GM18498 (cell line): ENCODE measurements around the gene DHRSX.
"Not testable (repeated sequence)": the region's sequence is repeated elsewhere in the genome, so short reads cannot be mapped to it uniquely, and the experiment has no call there.

Experiments used
- ATAC-seq: cut with Tn5 transposase; IDR thresholded peaks from one replicate; pipeline ENCODE4 v1.9.1; 2021; ENCODE audit warnings: mild to moderate bottlenecking, moderate library complexity; ENCODE audit not compliant: unreplicated experiment

The DHRSX gene

DNA sequence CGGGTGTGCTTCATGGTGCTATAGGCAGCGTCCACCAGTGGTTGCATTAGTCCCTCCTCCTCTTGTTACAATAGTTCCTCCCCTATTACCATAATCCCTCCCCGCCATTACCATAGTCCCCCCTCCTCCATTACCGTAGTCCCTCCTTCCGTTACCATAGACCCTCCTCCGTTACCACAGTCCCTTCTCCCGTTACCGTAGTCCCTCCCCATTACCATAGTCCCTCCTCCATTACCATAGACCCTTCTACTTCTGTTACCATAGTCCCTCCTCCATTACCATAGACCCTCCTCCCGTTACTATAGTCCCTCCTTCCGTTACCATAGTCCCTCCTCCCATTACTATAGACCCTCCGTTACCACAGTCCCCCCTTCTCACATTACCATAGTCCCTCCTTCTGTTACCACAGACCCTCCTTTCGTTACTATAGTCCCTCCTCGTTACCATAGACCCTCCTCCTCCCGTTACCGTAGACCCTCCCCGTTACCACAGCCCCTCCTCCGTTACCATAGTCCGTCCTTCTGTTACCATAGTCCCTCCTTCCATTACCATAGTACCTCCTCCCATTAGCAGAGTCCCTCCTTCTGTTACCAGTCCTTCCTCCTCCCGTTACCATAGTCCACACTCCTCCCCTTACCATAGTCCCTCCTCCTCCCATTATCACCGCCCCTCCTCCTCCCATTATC, 129.6 kb downstream of the DHRSX start:
- no peak for ATAC-seq

DNA sequence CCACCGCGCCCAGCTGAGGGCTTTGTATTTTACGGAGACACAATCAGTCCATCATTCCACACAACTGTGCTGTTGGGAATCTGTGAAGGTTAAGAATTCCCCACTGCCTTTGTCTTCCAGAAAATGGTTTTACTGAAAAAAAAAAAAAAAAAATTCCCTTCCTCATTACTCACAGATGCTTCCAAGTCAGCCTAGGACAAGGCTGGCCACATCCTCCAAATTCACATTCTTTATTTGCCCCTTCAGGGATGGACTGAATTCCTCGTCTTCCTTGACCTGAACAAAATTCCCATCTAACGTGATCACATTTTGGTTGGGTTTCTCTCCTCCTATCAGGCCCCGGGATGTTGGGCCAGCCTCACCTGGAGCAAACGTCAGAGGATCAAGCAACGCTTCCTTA, 130.3 kb downstream of the DHRSX start:
- no peak for ATAC-seq

DNA sequence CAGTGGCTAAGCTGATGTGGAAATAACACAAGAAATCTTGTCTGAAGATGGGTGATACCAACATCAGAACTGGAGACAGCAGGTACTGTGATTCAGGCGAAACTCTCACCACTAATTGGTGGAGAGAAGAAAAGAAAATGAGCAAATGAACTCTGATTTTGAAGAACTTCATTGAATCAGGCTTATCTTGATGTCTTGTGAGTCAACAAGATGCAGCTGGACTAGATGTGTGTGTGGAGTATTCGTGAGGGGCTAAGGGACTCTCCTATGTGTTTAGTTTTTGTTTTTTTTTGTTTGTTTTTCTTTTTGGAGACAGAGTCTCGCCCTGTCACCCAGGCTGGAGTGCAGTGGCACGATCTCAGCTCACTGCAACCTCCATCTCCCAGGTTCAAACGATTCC, 131.6 kb downstream of the DHRSX start:
- ATAC-seq, result no peak

DNA sequence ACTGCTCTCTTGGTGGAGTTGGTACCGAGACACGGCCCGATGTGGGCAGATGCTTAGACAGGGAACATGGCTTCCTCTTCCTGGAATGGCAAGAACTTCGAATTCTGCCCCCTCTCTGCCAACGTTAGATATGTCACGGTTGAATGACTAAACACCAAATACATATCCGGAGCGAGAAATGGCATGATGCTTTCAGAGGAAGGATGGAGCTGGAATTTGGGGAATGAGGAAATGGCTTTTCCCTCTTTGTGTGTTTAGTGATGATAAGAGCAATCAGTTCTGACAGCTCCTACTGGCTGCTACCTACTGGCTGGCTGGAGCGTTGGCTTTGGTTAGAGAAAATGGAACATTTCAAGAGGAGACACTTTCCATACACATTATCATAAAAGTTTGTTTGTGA, 140.0 kb downstream of the DHRSX start:
- no peak for ATAC-seq

DNA sequence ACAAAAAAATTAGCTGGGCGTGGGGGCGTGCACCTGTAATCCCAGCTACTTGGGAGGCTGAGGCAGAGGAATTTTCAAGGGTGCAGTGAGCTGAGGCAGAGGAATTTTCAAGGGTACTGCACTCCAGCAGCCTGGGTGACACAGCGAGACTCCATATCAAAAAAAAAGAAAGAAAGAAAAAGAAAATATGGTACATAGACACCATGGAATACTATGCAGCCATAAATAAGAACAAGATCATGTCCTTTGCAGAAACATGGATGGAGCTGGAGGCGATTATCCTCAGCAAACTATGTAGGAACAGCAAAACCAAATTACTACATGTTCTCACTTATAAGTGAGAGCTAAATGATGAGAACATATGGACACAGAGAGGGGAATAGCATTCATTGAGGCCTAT, 141.3 kb downstream of the DHRSX start:
- ATAC-seq, result not testable (repeated sequence)

DNA sequence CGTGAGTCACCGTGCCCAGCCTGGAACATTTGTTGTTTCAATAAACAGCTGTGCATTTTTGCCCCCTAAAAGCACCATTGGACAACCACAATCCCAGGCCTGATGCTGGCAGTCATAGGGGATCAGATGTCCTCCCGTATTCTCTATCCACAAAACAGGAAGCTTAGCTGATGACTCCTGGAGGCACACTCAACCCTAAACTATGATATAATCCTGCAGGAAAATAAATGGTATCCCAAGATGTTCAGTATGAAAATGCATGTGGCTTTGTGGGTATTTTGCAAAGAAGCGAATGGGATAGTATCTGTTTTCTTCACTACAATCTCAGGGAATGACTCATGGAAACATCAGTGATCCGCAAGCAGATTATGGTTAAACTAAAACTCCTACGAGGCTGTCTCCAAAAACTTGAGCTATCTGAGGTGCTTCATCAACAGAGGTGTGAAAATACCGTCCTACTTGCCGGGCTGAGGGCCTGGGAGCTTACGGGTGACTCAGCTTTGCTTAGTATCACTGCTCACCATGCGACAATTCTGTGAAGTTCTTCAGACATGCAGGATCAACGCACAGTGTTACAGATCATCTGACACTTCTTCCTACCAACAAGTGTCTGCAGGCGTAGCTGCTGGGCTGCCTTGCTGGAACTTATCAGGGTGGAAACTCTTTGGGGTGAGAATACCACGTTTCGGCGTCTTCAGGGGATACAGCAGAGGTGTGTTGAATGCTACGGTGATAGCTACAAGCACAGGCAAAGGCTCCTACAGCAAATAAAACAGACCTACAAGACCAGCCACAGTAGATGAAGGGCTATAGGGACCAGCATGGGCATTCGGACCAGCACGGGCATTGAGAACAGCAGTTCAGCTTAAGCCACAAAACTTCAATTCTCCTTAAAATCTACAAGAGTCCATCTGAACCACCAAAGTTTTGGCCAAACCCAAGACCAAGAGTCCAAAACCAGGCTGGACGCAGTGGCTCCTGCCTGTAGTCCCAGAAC, 148.5 kb downstream of the DHRSX start:
- ATAC-seq, result no peak

DNA sequence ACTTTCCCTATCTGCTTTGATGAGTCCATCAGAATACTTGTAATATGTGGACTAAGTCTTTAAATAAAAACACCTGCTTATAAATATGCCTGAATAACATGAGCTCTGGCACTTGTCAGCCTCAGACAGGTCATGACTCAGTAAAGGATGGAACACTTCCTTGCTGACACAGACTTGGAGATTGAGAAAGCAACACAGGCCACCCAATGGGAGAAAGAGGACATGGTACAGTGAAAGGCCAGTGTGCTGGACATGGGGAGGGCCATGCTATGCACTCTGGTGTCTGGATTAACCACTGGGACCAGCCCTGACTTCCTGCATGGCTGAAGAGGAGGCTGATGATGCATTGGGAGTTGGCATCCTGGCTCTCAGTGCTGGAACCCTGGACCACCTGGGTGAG, 149.5 kb downstream of the DHRSX start:
- no peak for ATAC-seq

DNA sequence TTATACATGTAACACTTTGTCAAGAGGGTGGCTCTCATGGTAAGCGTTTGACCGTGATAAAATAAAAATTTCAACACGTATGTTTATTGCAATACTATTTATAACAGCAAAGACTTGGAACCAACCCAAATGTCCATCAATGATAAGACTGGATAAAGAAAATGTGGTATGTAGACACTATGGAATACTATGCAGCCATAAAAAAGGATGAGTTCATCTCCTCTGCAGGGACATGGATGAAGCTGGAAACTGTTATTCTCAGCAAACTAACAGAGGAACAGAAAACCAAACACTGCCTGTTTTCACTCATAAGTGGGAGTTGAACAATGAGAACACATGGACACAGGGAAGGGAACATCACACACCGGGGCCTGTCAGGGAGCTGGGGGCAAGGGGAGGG, 150.1 kb downstream of the DHRSX start:
- not testable (repeated sequence) for ATAC-seq

DNA sequence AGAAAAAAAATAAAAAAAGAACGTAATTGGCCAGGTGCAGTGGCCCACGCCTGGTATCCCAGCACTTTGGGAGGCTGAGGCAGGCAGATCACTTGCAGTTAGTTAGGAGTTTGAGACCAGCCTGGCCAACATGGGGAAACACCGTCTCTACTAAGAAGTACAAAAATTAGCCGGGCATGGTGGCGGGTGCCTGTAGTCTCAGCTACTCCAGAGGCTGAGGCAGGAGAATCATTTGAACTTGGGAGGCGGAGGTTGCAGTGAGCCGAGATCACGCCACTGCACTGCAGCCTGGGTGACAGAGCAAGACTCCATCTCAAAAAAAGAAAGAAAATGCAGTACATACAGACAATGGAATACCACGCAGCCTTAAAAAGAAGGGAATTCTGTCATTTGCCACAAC, 150.7 kb downstream of the DHRSX start:
- ATAC-seq, result not testable (repeated sequence)

DNA sequence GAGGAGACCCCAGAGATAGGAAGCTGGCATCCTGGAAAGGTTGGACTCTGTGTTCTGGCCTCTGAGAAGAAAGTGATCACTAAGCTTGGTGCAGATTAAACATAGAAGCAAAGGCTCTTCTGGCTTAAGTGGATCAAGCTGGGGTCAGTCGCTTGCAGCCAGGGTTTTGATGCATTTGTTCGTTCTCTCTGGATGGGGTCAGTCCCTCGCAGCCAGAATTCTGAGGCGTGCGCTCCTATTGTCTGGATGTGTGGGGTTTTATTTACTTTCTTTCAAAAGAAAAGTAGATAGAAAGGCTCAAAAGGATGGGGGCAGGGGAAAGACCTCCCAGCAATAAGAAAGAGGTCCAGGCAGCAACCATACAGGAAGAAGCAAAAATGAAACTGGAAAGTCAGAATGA, 152.6 kb downstream of the DHRSX start:
- ATAC-seq, result no peak

DNA sequence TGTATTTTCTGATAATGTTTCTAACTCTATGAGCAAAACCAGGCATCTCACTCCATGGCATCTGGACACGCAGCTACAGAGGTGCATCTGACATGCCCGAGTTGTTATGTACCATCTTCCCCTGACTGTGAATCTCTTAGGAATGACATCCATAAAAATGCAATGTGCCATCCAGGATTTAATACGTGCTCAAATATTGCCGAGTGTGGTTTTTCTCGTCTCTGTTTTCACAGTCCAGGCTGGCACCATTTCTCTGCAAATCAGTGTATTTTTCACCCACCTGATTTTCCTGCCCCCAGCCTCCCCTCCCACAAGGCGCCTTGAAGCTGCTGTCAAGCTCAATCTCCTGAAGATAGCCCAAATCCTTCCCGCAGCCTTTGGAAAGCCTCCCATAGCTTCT, 154.6 kb downstream of the DHRSX start:
- no peak for ATAC-seq

DNA sequence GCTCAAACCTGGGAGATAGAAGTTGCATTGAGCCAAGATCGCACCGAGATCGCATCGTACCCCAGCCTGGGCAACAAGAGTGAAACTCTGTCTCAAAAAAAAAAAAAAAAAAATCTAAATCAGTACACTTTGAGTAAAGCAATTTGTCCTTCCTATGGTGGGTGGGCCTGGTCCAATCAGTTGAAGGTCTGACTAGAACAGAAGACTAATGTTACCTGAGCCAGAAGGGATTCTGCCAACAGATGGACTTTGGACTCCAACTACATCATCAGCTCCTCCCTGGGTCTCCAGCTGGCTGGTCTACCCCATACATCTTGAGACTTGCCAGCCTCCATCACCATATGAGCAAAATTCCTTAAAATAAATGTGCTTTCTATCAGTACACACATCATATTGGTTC, 155.2 kb downstream of the DHRSX start:
- ATAC-seq, result no peak

DNA sequence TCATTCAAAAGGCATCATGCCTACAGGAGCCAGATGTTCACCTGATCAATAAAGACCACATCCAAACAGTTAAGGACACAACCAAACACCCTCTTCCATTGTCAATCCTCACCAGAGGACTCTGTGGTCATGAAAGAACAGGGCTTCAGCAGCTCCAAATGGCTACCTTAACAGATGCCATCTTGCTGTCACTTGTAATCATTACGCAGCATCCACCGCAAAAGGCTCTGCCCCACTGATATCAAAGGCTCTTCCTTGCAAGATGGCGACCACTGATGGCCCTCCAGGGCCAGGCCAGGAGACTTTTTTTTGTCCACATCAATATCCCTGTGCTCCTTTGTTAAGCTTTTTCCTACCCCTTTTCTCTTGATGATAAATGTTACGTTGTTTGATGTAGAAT, 157.4 kb downstream of the DHRSX start:
- ATAC-seq, result no peak

DNA sequence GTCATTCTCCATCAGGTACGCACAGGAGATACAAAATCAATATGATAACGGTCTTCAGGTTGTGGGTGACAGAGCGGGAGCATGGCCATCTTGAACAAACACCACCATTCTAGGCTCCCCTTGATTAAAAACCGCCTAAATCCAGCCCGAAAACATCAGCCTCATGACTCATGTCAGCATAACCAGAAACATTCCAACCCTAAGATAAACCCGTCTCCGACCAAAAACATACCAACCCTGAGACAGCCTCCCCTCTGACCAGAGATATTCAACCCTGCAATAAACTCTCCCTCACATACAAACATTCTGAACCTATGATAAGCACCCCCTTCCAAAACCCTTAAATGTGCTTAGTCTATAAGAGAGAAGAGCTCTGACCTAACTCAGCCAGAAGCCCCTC, 157.9 kb downstream of the DHRSX start:
- no peak for ATAC-seq

DNA sequence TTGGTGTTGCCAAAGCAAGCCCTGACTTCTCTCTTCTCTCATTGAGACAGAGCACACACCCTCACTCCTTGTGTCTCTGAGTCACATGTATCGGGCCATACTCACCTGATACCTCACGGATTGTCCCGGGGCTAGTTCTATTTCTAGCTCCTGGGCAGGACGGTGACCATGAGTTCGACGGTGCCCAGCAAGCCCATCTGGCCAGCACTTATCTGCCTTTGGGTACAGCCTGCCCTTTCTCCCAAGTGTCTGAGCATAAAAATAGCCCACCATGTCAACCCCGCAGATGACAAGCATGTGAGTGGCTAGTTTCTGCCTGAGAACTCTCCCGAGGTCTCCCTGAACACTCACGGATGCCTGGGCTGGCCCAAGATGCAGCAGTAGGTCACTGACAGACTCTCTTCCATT, 158.5 kb downstream of the DHRSX start:
- ATAC-seq, result no peak

DNA sequence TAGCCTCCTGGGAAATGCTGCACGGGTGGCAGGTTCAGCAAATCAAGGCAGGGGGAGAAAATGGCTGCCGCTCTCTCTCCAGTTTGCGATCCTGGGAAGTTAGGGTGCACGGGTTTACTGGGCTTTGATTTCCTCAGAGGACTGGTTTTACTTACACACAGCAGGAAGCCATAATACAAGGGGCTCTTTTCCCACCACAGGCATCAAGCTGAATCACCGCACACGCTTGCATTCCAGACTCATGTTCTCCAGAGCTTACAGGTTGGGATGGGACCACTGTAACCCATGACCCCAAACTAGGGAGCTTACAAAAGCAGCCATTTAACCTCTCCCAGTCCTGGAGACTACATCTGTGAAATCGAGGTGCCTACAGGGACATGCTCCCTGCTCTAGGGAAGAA, 159.8 kb downstream of the DHRSX start:
- no peak for ATAC-seq

DNA sequence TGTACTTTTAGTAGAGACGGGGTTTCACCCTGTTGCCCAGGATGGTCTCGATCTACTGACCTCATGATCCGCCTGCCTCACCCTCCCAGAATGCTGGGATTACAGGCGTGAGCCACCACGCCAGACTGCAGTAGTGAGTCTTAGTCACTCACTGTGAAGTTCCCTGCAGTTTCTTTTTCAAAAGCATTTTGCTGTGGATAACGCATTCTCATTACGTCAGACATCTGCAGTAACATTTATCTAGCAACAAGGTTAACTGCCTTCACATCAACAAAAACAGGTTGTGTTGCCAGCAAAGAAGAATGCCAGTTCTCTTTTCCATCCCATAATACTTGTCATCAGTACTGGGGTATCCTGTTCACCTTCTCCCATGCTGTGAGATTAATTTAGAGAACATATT, 164.6 kb downstream of the DHRSX start:
- no peak for ATAC-seq

DNA sequence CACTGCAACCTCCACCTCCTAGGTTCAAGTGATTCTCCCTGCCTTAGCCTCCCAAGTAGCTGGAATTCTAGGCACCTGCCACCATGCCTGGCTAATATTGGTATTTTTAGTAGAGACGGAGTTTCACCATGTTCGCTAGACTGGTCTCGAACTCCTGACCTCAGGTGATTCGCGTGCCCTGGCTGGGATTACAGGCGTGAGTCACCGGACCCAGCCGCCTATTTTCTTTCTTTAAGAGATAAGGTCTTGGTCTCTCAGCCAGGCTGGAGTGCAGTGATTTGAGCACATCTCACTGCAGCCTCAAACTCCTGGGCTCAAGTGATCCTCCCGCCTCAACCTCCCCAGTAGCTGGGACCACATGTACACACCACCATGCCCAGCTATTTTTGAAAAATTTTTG, 166.5 kb downstream of the DHRSX start:
- no peak for ATAC-seq

DNA sequence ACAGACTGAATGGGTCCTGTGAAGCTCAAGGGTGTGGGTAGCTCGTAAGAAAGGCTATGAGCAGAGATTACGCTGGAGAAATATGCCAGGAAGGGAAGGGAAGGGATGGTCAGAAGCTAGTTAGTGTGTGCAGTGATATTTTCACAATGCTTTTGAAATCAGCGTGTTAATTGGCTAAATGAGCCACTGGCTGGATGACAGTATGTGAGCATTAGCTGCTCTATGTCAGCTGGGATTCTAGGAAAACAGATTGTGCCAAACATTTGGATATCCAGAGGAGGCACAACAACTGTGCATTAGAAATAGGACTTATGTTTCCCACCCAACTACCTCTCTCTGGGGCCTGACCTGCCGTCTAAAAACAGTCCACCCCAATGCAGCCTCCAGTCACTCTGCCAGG, 168.5 kb downstream of the DHRSX start:
- no peak for ATAC-seq

DNA sequence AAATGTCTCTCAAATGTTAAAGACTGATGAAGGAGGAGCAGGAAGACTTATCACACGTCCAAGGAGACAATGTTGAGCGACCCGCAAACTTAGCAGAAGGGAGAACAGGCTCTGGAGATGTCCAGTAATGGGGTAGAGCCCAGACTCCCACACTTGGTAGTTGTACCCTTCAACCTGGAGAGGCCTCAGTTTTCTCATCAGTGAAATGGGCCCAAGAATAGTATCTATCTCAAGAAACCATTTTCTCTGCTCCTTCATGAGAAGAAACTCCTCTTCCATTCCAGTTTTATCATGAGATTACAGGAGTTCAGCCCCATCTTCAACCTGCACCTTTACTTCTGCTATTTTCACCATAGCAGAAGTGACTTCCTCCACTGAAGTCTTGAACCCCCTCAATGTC, 169.9 kb downstream of the DHRSX start:
- no peak for ATAC-seq

DNA sequence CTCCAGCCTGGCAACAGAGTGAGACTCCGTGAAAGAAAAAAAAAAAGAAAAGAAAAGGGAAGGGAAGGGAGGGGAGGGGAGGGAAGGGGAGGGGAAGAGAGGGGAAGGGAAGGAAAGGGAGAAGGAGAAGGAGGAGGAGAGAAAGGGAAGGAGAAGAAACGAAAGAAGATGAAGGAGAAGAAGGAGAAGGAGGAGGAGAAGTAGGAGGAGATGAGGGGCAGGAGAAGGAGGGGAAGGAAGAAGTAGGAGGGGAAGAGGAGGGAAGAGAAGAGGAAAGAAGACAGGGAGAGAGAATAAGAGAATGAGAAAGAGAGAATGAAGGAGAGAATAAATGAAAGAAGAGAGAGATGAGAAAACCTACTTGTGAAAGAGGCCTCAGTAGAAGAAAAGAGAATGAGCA, 170.3 kb downstream of the DHRSX start:
- no peak for ATAC-seq

DNA sequence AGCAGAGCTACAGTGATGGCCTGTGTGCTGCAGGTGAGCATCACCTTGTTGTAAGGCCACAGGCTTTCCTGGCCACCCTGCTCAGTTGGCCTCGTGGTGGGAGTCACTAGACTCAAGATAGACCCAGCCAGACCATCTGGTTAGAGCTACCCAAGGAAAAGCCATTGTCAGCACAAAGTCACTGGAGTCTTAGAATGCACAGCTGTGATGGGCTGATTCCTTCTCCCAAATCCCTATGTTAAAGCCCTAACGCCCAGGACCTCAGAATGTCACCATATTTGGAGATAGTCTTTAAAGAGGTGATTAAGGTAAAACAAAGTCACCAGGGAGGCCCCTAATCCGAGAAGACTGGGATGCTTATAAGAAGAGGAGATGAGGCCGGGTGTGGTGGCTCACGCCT, 173.4 kb downstream of the DHRSX start:
- no peak for ATAC-seq
